Breast epithelium (tissue), 4 donors: ENCODE data around the gene DGAT2. TPM values are rescaled to one million over a fixed set of nuclear protein-coding genes. Genes with fewer than 3 reads are reported as not detected.

Source experiments
- DNase-seq, 2 donors: peaks; one replicate each; pipeline ENCODE4 v3.0.0-alpha.2; 2019; ENCODE audit warnings: low spot score in 2 of 2
- H3K27ac ChIP-seq, 2 donors: fragments of 200-600 bp; sonication (generic) in 1 of 2; one replicate each; pipeline ENCODE4 v1.5.1; 2016 to 2019; ENCODE audit warnings: mild to moderate bottlenecking in 1 of 2
- H3K27me3 ChIP-seq, 2 donors: fragments of 200-600 bp; sonication (generic) in 1 of 2; one replicate each; pipeline versions ENCODE4 v1.5.1 to v1.6.0; 2017 to 2019; ENCODE audit warnings: control low read depth in 1 of 2, mild to moderate bottlenecking in 1 of 2
- H3K36me3 ChIP-seq: fragments of 200-600 bp; one replicate; pipeline ENCODE4 v1.5.1; 2019
- H3K4me1 ChIP-seq, 2 donors: fragments of 200-600 bp; sonication (generic); one replicate each; pipeline ENCODE4 v1.5.1; 2016 to 2019; ENCODE audit warnings: control low read depth in 1 of 2
- H3K4me3 ChIP-seq, 3 donors: fragments of 200-600 bp; sonication (generic); 1 replicate in 2 of 3; 2 replicates in 1 of 3; pipeline ENCODE4 v1.5.1; 2016 to 2019; ENCODE audit warnings: mild to moderate bottlenecking in 3 of 3, moderate library complexity in 2 of 3
- H3K9me3 ChIP-seq, 2 donors: fragments of 200-600 bp; sonication (generic) in 1 of 2; one replicate each; pipeline ENCODE4 v1.5.1; 2016 to 2019; ENCODE audit warnings: control low read depth in 1 of 2
- CTCF ChIP-seq, 3 donors: fragments of 450-650 bp; IDR thresholded peaks; one replicate each; pipeline ENCODE4 v1.5.1; 2016 to 2017; ENCODE audit warnings: antibody characterized with exemption in 3 of 3, mild to moderate bottlenecking in 3 of 3, moderate library complexity in 3 of 3
- POLR2A ChIP-seq: fragments of 450-650 bp; IDR thresholded peaks from one replicate; pipeline ENCODE4 v1.6.1; 2016; ENCODE audit warnings: antibody characterized with exemption, mild to moderate bottlenecking, moderate library complexity
- POLR2AphosphoS5 ChIP-seq, 3 donors: sonication (generic); formaldehyde crosslinking; IDR thresholded peaks; one replicate each; pipeline ENCODE4 v1.6.1; 2017; ENCODE audit warnings: antibody characterized with exemption in 3 of 3
- intact Hi-C: fragments of 100-400 bp; cut with DNase I; formaldehyde crosslinking; loops from one replicate; pipeline ENCODE4 v1.15.1; 2023; ENCODE audit warnings: low total_unique reads
- total RNA-seq, 3 donors: library from RNA; depleted of rRNA; stranded (reverse); fragments of >200 nt; gene quantifications; one replicate each; pipeline ENCODE4 v1.1.0, GENCODE V29; 2016

The DGAT2 gene
- total RNA-seq, 3 donors from 2014 or later: 26.2 to 134 (median 36.1) TPM

- DNase-seq: no peak
- no peaks in the 10 kb centered on the region for H3K9me3 ChIP-seq
- intact Hi-C loops: no loop called here
- H3K27ac ChIP-seq: no peak overlapping the region
- H3K4me3 ChIP-seq: no peak overlapping the region
- no peaks in the 10 kb centered on the region for H3K27me3 ChIP-seq
- no peak for TF ChIP-seq CTCF (IDR thresholded peaks at IDR 0.05)
- no peak for TF ChIP-seq POLR2AphosphoS5 (IDR thresholded peaks at IDR 0.05)
- no peak for TF ChIP-seq POLR2A
- H3K36me3 ChIP-seq: no peaks in the 10 kb centered on the region
- H3K4me1 ChIP-seq: peaks cover 0 to 4% of the 10 kb centered on the region in 2 donors
Observed at GRCh38 chr11:75845324-75845723, 76.7 kb downstream of the DGAT2 start.

- no peak overlapping the region for H3K27ac ChIP-seq
- intact Hi-C loops: no loop called here
- H3K36me3 ChIP-seq: no peaks in the 10 kb centered on the region
- H3K4me3 ChIP-seq: no peak overlapping the region
- TF ChIP-seq POLR2A: no peak
- no peak for TF ChIP-seq POLR2AphosphoS5 (IDR thresholded peaks at IDR 0.05)
- TF ChIP-seq CTCF (IDR thresholded peaks at IDR 0.05): no peak
- no peaks in the 10 kb centered on the region for H3K27me3 ChIP-seq
- H3K4me1 ChIP-seq: peaks cover 0 to 9% of the 10 kb centered on the region in 2 donors
- no peaks in the 10 kb centered on the region for H3K9me3 ChIP-seq
- no peak for DNase-seq
Observed at GRCh38 chr11:75849894-75850293, 81.3 kb downstream of the DGAT2 start.

- DNase-seq: no peak
- H3K36me3 ChIP-seq: no peaks in the 10 kb centered on the region
- intact Hi-C loops: no loop called here
- H3K9me3 ChIP-seq: no peaks in the 10 kb centered on the region
- H3K27me3 ChIP-seq: no peaks in the 10 kb centered on the region
- no peak for TF ChIP-seq POLR2AphosphoS5 (IDR thresholded peaks at IDR 0.05)
- TF ChIP-seq CTCF (IDR thresholded peaks at IDR 0.05): no peak
- TF ChIP-seq POLR2A: no peak
- H3K27ac ChIP-seq: peak overlapping the region; percentile 54 to 59
- H3K4me3 ChIP-seq: peak overlapping the region in 1 of 3 donors; percentile 0
- H3K4me1 ChIP-seq: peaks cover 0 to 9% of the 10 kb centered on the region in 2 donors
Observed at GRCh38 chr11:75850787-75851186, 82.2 kb downstream of the DGAT2 start.

Other genes with a start within 250 kb of the DGAT2 start
- 10 to 100 TPM; 10.5 to 25.9 (median 14.8) TPM for gene GDPD5, start 242.8 kb upstream of the DGAT2 start, total RNA-seq
- gene SERPINH1, start 206.5 kb upstream of the DGAT2 start, total RNA-seq: 100 to 1,000 TPM; 168 to 264 (median 259) TPM
- gene MAP6, start 99.7 kb upstream of the DGAT2 start, total RNA-seq: 1 to 10 TPM; 1.6 to 5.0 (median 2.6) TPM
- gene MOGAT2, start 50.9 kb upstream of the DGAT2 start, total RNA-seq: 1 to 10 TPM in 2 of 3 donors, under 1 TPM in 1; 0.32 to 7.3 (median 1.3) TPM
- 10 to 100 TPM; 43.3 to 73.0 (median 48.9) TPM for gene UVRAG, start 46.4 kb downstream of the DGAT2 start, total RNA-seq